ENCODE data around the gene ZNF223.

DNA sequence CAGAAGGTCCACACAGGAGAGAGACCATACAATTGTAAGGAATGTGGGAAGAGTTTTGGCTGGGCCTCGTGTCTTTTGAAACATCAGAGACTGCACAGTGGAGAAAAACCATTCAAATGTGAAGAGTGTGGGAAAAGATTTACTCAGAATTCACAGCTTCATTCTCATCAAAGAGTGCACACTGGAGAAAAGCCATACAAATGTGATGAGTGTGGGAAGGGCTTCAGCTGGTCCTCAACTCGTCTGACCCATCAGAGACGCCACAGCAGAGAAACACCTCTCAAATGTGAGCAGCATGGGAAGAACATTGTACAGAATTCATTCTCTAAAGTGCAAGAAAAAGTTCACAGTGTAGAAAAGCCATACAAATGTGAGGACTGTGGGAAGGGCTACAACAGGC lies 55.9 kb downstream of the ZNF223 start:
- TF ChIP-seq EP300 (IDR thresholded peaks at IDR 0.05; ENCODE audit: borderline replicate concordance) (no peak), TAF1 (IDR thresholded peaks at IDR 0.05; ENCODE audit: low read depth) (no peak), RAD21 (IDR thresholded peaks at IDR 0.05; ENCODE audit: low read depth) (no peak), CEBPB (IDR thresholded peaks at IDR 0.05) (no peak), NFIC (IDR thresholded peaks at IDR 0.05) (no peak), ZBTB7A (IDR thresholded peaks at IDR 0.05; ENCODE audit: low read depth) (no peak), TEAD4 (IDR thresholded peaks at IDR 0.05) (no peak)
- TF ChIP-seq, protein P1, sequence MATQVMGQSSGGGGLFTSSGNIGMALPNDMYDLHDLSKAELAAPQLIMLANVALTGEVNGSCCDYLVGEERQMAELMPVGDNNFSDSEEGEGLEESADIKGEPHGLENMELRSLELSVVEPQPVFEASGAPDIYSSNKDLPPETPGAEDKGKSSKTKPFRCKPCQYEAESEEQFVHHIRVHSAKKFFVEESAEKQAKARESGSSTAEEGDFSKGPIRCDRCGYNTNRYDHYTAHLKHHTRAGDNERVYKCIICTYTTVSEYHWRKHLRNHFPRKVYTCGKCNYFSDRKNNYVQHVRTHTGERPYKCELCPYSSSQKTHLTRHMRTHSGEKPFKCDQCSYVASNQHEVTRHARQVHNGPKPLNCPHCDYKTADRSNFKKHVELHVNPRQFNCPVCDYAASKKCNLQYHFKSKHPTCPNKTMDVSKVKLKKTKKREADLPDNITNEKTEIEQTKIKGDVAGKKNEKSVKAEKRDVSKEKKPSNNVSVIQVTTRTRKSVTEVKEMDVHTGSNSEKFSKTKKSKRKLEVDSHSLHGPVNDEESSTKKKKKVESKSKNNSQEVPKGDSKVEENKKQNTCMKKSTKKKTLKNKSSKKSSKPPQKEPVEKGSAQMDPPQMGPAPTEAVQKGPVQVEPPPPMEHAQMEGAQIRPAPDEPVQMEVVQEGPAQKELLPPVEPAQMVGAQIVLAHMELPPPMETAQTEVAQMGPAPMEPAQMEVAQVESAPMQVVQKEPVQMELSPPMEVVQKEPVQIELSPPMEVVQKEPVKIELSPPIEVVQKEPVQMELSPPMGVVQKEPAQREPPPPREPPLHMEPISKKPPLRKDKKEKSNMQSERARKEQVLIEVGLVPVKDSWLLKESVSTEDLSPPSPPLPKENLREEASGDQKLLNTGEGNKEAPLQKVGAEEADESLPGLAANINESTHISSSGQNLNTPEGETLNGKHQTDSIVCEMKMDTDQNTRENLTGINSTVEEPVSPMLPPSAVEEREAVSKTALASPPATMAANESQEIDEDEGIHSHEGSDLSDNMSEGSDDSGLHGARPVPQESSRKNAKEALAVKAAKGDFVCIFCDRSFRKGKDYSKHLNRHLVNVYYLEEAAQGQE (IDR thresholded peaks at IDR 0.05; ENCODE audit: low read depth): no peak
- TF ChIP-seq, protein P2, sequence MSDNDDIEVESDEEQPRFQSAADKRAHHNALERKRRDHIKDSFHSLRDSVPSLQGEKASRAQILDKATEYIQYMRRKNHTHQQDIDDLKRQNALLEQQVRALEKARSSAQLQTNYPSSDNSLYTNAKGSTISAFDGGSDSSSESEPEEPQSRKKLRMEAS (IDR thresholded peaks at IDR 0.05): no peak
